ENCODE results near the gene CARD16.
"Not testable (repeated sequence)": the region's sequence is repeated elsewhere in the genome, so short reads cannot be mapped to it uniquely, and the experiment has no call there.

The CARD16 gene

GRCh38 chr11:105044557-105045524, at the start of gene CARD16:
Gene CARD16, minus strand, starts transcription at chr11:105045335. Its CDS starts 38 bp downstream, at chr11:105045297.
- peak in 1 of 2 experiments; percentile 35 for DNase-seq

DNA sequence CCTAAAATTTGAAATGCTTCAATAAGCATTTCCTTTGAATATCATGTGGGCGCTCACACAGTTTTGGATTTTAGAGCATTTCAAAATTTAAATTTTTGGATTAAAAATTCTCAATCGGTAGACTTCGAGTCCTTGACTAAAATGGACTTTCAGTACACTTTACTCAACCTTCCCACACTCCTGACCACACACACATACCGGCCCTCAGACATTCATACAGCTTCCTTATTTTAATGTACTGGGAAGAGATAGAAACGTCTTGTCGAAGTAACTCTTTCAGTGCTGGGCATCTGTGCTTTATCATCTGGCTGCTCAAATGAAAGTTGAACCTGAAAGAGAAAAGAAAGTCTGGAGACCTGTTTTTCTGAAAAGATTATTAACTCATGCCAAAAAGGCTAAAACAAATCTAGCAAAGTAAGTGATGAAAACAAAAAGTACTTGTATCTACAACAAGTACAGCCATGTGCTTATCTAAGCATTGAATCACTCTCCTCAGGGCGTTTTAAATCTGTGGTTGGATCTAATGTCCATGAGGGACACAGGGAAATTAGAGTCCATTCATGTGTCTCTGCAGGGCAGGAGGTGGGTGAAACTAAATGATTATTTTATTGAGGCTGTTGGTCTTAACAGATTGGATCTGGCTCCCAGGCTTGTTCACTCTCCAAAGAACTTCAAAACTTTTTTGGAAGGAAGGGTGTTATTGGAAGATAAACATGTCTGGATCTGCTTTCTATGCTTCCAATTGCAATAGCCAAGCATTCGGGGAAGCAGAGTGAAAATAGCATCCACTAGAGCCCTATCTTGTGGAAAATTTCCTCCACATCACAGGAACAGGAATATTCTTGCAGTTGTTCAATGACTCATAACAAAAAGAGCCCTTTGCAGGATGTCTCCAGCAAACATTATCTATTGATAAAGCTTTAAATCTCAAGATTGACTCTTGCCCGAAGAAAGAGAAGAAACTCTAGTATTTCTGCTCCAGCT, 47.4 kb upstream of the CARD16 start:
- DNase-seq, result no peak

DNA sequence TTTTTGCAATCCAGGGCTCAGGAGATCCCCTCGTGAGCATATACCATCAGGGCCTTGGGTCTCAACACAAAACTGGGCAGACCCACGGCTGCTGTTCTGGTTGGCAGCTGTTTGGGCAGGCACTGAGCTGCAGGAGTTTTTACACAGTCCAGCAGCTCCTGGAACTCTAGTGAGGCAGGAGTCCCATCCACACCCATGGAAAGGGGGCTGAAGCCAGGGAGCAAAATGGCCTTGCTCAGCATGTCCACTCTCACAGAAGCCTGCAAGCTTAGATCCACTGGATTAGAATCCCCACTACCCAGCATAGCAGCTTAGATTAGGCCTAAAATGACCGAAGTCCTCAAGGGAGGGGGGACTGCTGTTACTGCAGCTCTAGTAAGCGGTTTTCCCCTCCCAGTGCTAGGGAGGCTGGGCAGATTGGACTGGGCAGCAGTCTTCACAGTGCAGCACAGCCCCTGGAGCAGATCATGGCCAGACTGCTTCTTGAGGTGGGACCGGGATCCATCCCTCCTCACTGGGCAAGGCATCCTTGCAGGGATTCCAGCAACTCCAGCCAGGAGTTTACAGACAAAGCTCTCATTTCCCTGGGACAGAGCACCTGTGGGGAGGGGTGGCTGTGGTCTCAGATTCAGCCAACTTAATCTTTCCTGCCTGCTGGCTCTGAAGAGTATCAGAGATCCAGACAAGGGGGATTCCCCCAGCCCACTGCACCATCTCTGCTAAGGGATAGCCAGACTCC, 36.4 kb upstream of the CARD16 start:
- no peak for DNase-seq

GRCh38 chr11:105080171-105080906, 35.2 kb upstream of the CARD16 start:
- not testable (repeated sequence) for DNase-seq

- DNase-seq, result no peak
Measured at GRCh38 chr11:105078283-105078682, 33.1 kb upstream of the CARD16 start.

DNA sequence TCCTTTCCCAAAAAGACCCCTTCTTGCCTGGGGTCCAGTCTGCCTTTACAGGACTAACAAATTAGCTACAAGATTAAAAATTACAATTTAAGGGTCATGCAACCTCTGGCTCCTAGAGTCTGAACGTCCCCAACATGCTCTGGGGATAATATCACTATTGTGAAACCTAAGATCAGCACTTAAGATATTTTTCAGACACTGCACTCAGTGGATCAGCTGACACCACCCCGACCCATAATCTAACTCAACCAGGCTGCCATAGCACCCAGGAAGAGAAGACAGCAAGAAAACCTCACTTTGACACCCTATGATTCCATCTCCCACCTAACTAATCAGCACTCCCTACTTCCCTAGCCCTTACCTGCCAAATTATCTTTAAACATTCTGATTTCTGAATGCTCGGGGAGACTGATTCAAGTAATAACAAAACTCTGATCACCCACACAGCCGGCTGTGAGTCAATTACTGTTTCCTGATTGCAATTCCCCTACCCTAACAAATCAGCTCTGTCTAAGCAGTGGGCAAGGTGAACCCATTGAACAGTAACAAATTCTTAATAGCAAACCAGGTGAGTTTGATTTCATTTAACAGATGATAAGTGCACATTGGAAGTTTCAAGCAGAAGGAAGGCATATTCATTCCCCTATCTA, 32.1 kb upstream of the CARD16 start:
- not testable (repeated sequence) for DNase-seq

- no peak for DNase-seq
Measured at GRCh38 chr11:105074166-105074530, 29.0 kb upstream of the CARD16 start.

DNA sequence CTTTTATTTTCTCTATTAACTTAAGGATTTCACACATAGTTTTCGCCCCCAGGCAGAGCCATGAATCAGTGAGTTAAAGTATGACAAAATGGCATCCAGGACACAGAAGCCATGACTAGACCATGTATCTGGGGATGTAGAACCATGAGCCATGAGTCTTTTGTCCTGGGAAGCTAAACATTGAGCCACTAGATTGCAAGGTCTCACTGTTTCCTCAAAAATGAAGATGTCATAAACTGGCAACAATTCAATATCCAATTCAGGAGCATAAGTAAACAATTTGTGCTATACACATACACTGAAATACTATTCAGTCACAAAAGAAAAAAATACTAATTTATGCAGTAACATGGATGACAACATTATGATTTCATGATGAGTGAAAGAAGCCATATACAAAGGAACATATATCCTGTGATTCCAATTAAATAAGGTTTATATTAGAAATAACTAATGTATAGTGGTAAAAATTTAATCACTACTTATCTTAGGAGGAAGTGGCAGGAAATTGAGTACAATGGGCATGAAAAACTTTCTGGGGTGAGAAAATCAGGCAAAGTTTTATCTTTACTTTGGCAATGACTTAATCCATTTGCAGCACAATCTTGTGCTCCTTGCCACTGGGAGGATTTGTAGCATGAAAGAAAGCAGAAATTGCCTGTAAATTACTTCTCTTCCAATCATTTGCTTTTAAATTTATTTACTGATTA, 28.5 kb upstream of the CARD16 start:
- DNase-seq, result no peak

DNA sequence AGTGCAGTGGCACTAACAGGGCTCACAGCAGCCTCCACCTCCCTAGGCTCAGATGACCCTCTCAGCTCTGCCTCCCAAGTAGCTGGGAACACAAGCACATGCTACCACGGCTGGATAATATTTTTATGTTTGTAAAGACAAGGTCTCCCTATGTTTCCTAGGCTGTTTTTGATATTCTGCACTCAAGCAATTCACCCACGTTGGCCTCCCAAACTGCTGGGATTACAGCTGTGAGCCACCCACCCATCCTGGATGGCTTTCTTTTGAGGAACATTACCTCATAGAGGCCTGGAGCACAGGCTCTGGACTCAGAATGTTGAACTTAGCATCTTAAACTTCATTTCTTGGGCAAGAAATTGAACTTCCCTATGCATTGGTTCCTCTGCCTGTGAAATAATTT, 26.9 kb upstream of the CARD16 start:
- DNase-seq, result not testable (repeated sequence)

GRCh38 chr11:105071089-105071732, 26.1 kb upstream of the CARD16 start:
- peak in 1 of 2 experiments; percentile 8 for DNase-seq

DNA sequence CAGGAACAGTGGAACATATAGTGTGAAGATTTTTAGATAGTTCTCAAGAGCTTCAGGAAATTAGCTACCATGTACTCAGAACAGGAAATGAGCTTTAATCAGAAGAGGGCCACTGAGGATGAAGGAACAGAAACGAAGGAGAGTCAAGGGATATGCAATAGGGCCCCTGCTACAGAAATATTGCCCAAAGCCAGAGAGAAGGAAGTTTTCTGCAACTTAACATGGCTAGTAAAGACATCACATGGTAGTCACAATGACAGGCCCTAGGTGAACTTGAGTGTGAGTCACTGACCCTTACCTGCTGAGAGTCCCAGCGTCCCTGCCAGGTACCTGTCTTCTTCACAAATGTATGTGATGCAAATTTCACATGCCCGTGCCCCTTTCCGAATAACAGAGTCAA, 25.2 kb upstream of the CARD16 start:
- DNase-seq, result peak in 1 of 2 experiments; percentile 17

- not testable (repeated sequence) for DNase-seq
Measured at GRCh38 chr11:105069749-105070148, 24.6 kb upstream of the CARD16 start.

DNA sequence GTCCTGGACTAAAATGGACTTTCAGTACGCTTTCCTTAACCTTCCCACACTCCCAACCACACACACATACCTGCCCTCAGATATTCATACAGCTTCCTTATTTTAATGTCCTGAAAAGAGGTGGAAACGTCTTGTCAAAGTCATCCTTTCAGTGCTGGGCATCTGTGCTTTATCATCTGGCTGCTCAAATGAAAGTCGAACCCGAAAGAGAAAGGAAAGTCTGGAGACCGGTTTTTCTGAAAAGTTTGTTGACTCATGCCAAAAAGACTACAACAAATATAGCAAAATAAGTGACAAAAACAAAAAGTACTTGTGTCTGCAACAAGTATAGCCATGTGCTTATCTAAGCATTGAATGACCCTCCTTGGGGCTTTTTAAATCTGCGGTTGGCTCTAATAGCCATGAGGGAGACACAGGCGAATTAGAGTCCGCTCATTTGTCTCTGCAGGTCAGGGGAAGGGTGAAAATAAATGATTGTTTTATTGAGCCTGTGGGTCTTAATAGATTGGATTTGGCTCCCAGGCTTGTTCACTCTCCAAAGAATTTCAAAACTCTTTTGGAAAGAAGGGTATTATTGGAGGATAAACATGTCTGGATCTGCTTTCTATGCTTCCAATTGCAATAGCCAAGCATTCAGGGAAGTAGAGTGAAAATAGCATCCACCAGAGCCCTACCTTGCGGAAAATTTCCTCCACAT, 18.3 kb upstream of the CARD16 start:
- DNase-seq, result not testable (repeated sequence)

- no peak for DNase-seq
Measured at GRCh38 chr11:105057432-105057831, 12.3 kb upstream of the CARD16 start.

DNA sequence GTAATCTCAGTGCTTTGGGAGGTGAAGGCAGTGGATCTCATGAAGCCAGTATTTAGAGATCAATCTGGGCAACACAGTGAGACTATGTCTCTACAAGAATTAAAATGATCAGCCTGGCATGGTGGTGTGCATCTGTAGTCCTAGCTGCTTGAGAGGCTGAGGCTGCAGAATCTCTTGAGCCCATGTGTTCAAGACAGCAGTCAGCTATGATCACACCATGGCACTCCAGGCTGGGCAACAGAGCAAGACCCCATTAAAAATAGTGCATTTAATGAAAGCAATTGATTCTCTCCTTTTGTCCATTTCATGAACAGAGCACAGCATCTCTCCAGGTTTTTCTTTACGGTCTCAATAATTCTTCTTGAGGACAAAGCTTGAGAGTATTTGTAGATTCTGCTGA, 11.3 kb upstream of the CARD16 start:
- no peak for DNase-seq

- DNase-seq, result no peak
Measured at GRCh38 chr11:105054723-105055493, 9.8 kb upstream of the CARD16 start.

DNA sequence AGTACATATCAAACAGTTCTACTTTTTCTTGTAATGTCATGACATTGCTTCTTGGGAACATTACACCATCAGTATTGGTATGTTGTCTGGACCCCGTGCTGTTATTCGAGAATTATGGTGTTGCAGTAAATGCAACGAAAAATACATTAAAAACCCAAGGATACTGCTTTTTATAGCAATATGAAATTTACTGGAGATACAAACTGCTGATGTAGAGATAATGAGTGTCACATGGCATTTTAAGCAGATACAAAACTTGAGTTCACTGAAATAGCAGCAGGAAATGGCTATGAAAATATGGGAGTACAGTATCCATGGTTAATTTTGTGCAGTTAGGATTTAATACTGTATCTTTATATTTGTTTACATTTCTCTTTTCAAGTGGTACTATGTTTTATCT, 7.4 kb upstream of the CARD16 start:
- no peak for DNase-seq

GRCh38 chr11:105051559-105051958, 6.4 kb upstream of the CARD16 start:
- no peak for DNase-seq

DNA sequence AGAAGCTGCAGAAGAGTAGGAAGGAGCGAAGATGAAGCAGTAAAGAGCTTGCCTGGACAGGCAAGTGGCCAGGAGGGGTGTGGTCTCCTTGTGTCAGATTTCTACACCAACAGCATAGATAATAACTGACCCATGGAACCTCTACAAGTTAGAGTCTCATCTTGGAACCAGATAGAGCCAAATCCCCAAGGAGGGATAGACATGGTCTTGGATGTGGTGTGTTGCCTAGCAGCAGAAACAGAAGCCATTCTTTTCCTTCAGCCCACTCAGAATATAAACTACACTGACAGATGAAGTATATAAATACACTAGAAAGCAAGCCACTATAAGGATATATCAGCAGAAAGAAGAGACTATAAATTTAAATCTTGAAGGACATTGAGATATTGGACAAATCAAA, 4.3 kb upstream of the CARD16 start:
- no peak for DNase-seq
